ENCODE results near the gene SLC25A2. TPM values are rescaled to one million over a fixed set of nuclear protein-coding genes. Genes with fewer than 3 reads are reported as not detected.
"Not testable (repeated sequence)": the region's sequence is repeated elsewhere in the genome, so short reads cannot be mapped to it uniquely, and the experiment has no call there.

The SLC25A2 gene
- total RNA-seq, 1 donor from 2014 or later = not detected

DNA sequence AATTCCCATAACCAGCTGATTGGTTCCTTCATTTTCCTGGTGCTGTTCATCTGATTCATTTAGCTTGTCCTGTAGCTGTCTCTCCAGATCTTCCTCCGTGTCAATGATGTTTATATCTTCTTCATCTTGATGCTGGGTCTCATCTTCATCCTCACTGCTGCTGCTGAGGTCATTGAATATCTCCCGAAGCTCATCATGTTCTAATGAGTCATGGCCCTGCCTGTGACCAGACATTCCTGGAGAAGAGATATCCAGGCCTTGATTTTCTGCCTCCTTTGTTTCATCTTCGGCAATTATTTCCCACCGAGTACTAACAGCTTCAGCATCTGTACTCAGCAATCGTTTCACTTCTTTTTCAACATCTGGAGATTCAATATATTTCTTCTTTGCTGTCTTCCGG lies 15.4 kb upstream of the SLC25A2 start:
- Histone ChIP-seq H3K4me3 (ENCODE audit: low read depth, low read length) (no peak overlapping the region), H3K27me3 (ENCODE audit: control insufficient read depth, insufficient read depth, low read length) (no peaks in the 10 kb centered on the region), H3K36me3 (ENCODE audit: control insufficient read depth, insufficient read depth, low read length) (peaks cover 2% of the 10 kb centered on the region)
- TF ChIP-seq, protein P1, sequence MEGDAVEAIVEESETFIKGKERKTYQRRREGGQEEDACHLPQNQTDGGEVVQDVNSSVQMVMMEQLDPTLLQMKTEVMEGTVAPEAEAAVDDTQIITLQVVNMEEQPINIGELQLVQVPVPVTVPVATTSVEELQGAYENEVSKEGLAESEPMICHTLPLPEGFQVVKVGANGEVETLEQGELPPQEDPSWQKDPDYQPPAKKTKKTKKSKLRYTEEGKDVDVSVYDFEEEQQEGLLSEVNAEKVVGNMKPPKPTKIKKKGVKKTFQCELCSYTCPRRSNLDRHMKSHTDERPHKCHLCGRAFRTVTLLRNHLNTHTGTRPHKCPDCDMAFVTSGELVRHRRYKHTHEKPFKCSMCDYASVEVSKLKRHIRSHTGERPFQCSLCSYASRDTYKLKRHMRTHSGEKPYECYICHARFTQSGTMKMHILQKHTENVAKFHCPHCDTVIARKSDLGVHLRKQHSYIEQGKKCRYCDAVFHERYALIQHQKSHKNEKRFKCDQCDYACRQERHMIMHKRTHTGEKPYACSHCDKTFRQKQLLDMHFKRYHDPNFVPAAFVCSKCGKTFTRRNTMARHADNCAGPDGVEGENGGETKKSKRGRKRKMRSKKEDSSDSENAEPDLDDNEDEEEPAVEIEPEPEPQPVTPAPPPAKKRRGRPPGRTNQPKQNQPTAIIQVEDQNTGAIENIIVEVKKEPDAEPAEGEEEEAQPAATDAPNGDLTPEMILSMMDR (IDR thresholded peaks at IDR 0.05; ENCODE audit: insufficient read depth, low read length, severe bottlenecking) = no peak
- no peak for FAIRE-seq
- DNase-seq (ENCODE audit: low read depth) = no peak

GRCh38 chr5:141316963-141317362 lies 13.1 kb upstream of the SLC25A2 start:
- not testable (repeated sequence) for DNase-seq (ENCODE audit: low read depth); H3K36me3 ChIP-seq (ENCODE audit: control insufficient read depth, insufficient read depth, low read length); H3K27me3 ChIP-seq (ENCODE audit: control insufficient read depth, insufficient read depth, low read length); FAIRE-seq; H3K4me3 ChIP-seq (ENCODE audit: low read depth, low read length)

- no peak for FAIRE-seq
- DNase-seq (ENCODE audit: low read depth) = no peak
- Histone ChIP-seq H3K27me3 (ENCODE audit: control insufficient read depth, insufficient read depth, low read length) (no peaks in the 10 kb centered on the region), H3K36me3 (ENCODE audit: control insufficient read depth, insufficient read depth, low read length) (no peaks in the 10 kb centered on the region), H3K4me3 (ENCODE audit: low read depth, low read length) (no peak overlapping the region)
- TF ChIP-seq, protein P1 (IDR thresholded peaks at IDR 0.05; ENCODE audit: insufficient read depth, low read length, severe bottlenecking) = no peak
Measured at GRCh38 chr5:141313711-141314110, 9.9 kb upstream of the SLC25A2 start.

DNA sequence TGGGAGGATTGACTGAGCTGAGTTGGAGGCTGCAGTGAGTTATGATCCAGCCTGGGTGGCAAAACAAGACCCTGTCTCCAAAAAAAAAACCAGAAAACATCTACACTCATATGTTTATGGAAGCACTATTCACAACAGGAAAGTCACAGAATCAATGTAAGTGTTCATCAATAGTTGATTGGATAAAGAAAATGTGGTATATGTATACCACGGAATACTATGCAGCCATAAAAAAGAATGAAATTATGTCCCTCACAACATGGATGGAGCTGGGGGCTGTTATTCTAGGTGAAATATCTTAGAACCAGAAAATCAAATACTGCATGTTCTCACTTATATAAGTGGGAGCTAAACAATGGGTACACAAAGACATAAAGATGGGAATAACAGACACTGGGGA lies 2.8 kb upstream of the SLC25A2 start:
- Histone ChIP-seq H3K36me3 (ENCODE audit: control insufficient read depth, insufficient read depth, low read length) (no peaks in the 10 kb centered on the region), H3K4me3 (ENCODE audit: low read depth, low read length) (no peak overlapping the region), H3K27me3 (ENCODE audit: control insufficient read depth, insufficient read depth, low read length) (no peaks in the 10 kb centered on the region)
- DNase-seq (ENCODE audit: low read depth) (no peak), FAIRE-seq (no peak)
- TF ChIP-seq, protein P1 (IDR thresholded peaks at IDR 0.05; ENCODE audit: insufficient read depth, low read length, severe bottlenecking) = no peak

DNA sequence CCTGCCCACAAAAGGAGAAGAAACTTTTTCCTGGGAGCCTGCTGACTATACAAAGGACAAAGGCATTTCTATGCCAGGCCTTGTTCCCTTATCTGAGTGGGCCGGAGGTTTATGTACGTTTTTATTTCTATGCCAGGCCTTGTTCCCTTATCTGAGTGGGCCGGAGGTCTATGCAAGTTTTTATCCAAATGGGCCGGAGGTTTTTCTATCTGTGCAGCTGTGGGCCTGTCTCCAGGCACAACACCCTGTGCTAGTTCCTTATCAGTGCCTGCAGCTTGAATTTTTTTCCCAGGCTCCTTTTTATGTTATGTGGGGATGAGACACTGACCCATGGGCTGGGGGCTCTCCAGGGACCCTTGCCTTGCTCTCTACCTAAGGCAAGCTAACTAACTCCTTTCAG lies 5.5 kb downstream of the SLC25A2 start:
- no peaks in the 10 kb centered on the region for H3K27me3 ChIP-seq (ENCODE audit: control insufficient read depth, insufficient read depth, low read length)
- no peak overlapping the region for H3K4me3 ChIP-seq (ENCODE audit: low read depth, low read length)
- DNase-seq (ENCODE audit: low read depth) (no peak), FAIRE-seq (no peak)
- no peaks in the 10 kb centered on the region for H3K36me3 ChIP-seq (ENCODE audit: control insufficient read depth, insufficient read depth, low read length)
- TF ChIP-seq, protein P1 (IDR thresholded peaks at IDR 0.05; ENCODE audit: insufficient read depth, low read length, severe bottlenecking) = no peak

GRCh38 chr5:141272906-141273305 lies 30.9 kb downstream of the SLC25A2 start:
- no peaks in the 10 kb centered on the region for H3K36me3 ChIP-seq (ENCODE audit: control insufficient read depth, insufficient read depth, low read length)
- H3K4me3 ChIP-seq (ENCODE audit: low read depth, low read length) = no peak overlapping the region
- FAIRE-seq (no peak), DNase-seq (ENCODE audit: low read depth) (no peak)
- TF ChIP-seq, protein P1 (IDR thresholded peaks at IDR 0.05; ENCODE audit: insufficient read depth, low read length, severe bottlenecking) = no peak
- no peaks in the 10 kb centered on the region for H3K27me3 ChIP-seq (ENCODE audit: control insufficient read depth, insufficient read depth, low read length)

Measured in bronchial epithelial cell (primary cell).